Activated CD4-positive, alpha-beta T cell treated with anti-CD3 and anti-CD28 coated beads, Interleukin-2, Interleukin-4, amounts not matched to agents 100 ng/mL and 50 ng/mL, durations not matched to agents 16 hours and 8 hours (primary cell): Measurements from ENCODE around the gene AP1M1.

Experiments used
- DNase-seq: peaks from one replicate; pipeline ENCODE4 v3.0.0-alpha.2; 2020; ENCODE audit warnings: low spot score

AP1M1 gene

DNA sequence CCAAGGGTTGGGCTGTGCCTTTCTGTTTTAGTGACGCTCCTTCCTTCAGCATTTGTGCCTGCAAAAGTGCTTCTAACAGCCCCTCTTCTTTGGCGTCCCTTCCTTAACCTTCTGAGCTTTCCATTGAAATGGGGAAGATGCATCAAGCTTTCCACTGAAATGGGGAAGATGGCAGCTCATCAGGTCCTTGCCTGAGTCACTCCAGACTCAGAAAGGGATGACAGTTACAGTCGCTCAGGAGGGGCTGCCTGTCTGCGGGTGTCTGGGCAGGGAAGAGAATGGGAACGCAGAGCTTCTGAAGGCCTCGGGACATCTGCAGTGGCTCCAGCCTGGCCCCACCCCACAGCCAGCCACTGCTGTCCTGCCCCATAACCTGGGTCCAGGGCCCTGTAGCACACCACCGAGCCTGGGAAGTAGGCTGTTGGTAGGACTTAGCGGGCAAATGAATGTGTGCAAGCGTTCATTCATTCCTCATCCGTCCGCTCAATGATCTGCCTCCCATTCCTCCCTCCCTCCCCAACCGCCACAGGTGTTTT, 9.8 kb downstream of the AP1M1 start:
- no peak for DNase-seq

DNA sequence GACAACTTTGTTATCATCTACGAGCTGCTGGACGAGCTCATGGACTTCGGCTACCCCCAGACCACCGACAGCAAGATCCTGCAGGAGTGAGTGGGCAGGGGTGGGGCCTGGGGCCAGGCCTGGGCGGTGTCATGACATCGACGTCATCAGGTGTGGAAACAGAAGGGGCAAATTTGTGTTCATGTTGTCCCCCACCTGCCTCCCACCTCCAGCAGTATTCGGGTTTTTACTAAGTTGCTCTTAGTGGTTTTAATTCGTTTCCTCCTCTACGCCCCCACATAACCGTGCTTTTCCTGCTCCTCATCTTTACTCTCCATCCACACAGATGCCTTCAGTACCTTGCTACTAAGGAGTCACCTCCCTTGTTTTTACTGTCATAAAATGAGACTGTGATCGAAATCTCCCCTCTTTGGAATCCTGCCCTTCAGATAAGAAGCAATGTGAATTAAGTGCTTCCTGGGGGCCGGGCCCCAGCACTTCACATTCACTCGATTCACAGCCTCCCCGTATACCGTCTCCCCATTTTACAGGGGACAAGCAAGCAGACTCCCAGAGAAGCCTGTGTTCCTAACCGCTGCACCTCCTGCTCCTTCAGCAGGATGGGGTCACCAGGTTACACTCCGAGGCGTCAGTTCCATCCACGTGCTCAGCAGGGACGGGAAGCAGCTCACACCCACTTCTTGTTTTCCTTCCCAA, 10.5 kb downstream of the AP1M1 start:
- no peak for DNase-seq

GRCh38 chr19:16208847-16209665, 11.3 kb downstream of the AP1M1 start:
- no peak for DNase-seq

DNA sequence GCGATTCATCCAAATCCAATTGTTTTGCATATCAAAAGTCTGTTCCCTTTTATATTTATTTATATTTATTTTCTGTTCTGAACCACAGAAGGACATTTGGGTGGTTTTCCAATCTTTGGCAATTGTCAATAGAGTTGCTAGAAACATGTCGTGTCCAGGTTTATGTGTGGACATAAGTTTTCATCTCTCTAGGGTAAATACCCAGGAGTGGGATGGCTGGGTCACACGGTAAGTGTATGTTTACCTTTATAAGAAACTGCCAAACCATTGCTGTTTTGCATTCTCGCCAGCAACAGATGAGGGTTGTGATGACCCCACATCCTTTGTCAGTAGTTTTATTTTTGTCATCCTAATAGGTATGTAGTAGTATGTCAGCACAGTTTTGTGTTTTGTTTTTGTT, 12.5 kb downstream of the AP1M1 start:
- DNase-seq, result no peak

- DNase-seq, result no peak
Measured at GRCh38 chr19:16213076-16213475, 15.4 kb downstream of the AP1M1 start.

GRCh38 chr19:16216744-16217670, 19.3 kb downstream of the AP1M1 start:
- no peak for DNase-seq

- DNase-seq, result no peak
Measured at GRCh38 chr19:16217716-16218451, 20.2 kb downstream of the AP1M1 start.

- no peak for DNase-seq
Measured at GRCh38 chr19:16218851-16219250, 21.1 kb downstream of the AP1M1 start.

- DNase-seq, result no peak
Measured at GRCh38 chr19:16222806-16223205, 25.1 kb downstream of the AP1M1 start.

DNA sequence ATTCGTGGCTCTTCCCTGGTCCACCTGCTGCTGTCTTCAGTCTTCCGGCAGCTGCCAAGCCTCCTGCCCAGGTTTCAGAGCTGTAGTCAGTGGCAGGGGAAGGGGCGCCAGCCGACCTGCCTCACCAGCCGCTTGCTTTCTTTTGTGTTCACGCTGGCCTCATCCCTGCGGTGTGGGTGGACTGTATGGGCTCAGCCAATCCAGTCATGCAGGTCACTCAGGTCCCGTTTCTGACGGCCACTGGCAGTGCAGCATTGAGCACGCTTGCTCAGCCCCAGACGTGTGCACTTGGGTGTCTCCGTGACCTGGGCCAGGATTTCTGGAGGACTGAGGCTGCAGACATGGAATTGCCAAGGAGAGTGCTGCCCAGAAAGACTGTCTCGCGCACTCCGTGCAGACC, 26.0 kb downstream of the AP1M1 start:
- no peak for DNase-seq

DNA sequence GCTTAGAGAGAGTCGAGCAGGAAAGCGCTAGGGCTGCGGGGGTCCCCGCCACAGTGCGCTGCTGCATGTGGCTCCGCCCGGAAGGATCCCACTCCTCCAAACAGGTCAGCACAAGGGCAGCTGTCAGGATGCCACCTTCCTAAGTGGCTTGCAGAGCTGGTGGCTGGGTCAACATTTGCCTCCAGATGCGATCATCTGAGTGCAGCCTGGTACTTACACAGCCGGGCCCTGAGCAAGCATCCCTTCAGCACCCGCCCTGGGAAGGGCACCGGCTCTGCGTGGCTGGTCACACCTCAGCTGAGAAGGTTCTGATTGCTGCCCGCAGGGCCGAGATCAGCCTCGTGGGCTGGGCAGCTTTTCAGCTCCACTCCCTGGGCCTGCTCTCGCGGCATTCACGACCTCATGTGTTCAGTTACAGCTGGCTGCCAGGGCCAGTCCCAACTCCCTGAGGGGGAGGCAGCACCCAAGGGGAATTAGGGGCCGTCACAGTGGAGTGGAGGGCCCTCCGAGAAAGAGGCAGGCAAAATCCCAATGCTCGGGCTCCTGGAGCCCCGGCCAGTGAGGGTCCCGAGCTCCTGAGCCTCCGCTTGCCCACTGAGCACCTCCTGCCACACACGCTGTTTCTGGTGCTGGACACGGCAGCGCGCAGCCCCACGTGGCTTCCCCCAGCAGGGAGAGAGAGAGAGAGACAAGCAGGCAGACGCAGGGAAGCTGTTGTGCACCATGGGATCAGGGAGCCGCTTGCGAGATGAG, 26.8 kb downstream of the AP1M1 start:
- no peak for DNase-seq

DNA sequence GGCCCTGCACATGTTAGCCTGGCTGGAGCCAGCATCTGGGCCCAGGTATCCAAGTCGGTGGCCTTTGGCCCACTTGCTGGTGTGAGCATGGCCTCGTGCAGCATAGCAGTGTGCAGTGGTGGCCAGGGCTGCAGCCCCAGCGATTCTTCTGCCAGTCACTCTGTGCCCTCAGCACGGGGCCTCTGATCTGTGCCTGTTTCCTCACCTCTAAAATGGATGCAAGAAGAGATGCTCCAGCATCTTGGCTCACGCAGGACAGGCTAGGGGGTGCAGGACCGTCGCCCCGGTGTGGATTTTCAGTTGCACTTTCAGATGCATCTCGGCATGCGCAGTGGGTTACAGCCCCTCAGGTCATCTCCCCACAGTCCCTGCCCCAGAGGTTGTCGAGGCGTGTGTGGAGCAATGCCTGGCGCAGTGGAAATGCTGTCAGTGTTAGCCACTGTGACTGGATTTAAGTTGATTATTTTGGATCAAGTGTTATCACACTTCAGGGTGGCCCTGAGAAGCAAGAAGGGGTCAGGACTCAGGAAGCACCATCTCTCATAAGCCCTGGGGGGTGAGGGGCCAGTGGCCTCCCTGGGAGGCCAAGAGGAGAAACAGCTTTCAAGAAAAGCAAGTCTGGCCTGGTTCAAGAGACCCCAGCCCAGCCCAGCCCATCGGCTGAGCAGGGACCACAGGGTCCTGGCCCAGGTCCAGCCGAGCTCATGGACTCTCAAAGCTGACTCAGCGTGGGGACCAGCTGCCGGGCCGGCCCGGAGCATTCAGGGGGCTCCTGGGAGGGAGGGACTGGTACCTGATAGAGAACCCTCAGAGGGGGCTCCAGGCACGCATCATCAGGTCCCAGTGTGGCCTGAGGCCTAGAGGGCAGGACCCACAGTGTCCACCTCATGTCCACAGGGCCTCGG, 27.8 kb downstream of the AP1M1 start:
- DNase-seq, result no peak

- DNase-seq, result no peak
Measured at GRCh38 chr19:16226184-16226591, 28.5 kb downstream of the AP1M1 start.

DNA sequence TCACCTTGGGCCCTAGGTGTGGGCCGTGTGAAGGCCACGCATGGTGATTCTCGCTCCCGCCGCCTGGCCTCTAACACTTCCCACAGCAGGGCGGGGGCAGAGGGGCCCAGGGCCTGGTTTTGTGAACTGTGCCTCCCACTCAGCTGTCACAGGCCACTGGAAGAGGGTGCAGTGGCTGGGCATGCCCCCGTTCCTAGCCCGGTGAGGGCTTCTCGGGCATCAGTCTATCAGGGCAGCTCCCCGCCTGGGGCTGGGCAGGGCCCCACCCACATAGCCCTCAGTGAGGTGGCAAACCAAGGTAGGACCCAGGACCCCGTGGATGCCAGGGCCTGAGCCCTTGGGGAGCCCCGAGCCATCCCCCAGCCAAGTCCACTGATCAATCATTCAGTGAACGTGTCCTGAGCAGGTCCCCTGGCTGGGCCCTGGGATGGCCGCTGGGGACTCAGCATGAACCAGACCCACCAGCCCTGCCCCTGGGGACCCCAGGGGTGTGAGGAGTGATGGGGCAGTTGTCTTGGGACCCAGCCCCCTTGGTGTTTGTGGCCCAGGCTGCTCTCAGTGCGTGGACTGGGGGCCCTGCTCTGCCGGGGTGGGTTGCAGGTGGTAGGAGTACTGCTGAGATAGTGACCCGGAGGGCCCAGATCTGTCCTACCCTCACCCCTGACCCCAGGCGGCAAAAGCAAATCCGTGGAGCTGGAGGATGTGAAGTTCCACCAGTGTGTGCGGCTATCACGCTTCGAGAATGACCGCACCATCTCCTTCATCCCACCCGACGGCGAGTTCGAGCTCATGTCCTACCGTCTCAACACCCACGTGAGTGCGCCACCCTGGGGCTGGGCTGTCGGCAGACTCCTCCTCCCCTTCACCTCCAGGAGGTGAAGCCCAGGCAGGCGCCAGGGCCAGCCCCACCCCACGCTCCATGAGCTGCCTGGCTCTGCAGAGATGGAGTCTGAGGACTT, 29.4 kb downstream of the AP1M1 start:
- no peak for DNase-seq

DNA sequence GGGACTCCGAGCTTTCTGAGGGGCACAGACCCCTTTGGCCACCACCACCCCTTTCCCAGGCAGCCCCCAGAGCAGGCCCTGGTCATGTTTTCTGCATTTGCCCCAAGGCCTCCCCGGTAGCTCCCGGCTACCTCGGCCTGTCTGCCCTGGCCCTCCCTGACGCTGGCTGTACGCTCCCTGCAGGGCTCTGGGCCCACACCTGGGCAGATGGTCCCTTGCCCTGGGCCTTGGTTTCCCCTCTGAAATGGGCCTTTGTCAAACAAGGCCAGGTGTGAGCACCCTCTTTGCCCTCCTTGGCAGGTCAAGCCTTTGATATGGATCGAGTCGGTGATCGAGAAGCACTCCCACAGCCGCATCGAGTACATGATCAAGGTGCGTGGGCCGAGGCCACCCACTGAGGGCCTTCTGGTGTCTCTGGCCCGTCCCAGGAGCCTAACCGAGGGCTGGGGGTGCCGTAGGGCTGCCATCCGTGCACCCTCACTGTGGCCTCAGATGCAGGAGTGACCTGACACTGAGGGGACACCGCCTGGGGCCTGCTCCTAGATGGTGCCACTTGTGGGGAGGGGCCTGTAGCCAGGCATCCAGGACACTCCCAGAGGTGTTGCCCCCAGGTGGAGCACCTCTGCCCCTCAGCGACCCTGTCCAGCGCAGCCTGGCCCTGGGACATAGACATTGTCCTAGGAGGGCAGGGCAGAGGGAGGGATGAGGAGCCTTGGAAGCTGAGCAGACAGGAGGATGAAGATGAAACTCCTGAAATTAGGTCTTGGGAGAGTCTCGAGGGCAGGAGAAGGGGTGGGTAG, 30.3 kb downstream of the AP1M1 start:
- no peak for DNase-seq

DNA sequence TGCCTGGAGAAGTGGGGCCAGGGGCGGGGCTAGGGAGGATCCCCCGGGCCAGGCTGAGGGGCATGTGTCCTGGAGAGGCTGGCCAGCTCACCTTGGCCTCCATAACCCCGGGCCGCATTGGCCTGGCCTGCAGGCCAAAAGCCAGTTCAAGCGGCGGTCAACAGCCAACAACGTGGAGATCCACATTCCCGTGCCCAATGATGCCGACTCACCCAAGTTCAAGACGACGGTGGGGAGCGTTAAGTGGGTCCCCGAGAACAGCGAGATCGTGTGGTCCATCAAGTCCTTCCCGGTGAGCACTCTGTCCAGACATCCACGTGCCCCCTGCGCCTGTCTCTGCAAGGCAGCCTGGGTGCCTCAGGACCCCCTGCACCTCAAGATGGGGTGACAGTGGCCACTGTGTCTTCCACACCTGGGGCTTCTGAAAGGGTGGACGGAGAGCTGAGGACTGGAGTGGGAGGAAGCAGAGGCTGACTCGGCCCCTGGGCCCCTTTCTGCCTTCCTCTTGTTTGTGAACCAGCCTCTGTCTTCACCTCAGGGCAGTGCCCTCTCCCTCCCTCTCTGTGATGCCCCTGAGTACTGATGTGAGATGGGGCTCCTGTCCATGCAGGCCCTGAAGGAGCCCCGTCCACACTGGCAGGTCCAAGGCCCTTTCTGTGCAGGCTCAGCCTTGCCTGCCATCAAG, 31.1 kb downstream of the AP1M1 start:
- no peak for DNase-seq

DNA sequence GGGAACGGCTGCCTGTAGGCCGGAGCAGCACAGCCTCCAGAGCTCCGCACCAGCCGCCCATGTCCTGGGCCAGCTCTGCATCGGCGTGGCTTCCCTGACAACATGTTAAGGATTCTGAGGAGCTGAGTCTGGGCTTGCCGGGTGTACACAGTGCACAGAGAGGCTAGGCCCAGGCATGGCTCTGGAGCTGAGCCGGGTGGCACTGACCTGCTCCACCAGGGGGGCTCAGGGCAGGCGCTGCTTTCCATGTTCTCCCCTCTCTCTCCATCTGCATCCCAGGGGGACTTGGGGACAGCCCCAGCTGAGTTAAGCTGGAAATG, 31.6 kb downstream of the AP1M1 start:
- DNase-seq, result no peak
